Gastrocnemius medialis (tissue), 4 donors: Measurements from ENCODE around the gene AGER. TPM values are rescaled to one million over a fixed set of nuclear protein-coding genes. Genes with fewer than 3 reads are reported as not detected.
"Not testable (repeated sequence)": the region's sequence is repeated elsewhere in the genome, so short reads cannot be mapped to it uniquely, and the experiment has no call there.

Experiments
- ATAC-seq, 2 donors: fragments of 150-250 bp; one replicate each; pipeline ENCODE4 v1.9.1; 2016
- DNase-seq, 2 donors: peaks; one replicate each; pipeline ENCODE4 v3.0.0-alpha.2; 2019
- H3K27ac ChIP-seq, 4 donors: fragments of 200-600 bp; sonication (generic); 1 replicate in 1 of 4; 2 replicates in 3 of 4; pipeline ENCODE4 v1.5.1; 2016 to 2018; ENCODE audit warnings: mild to moderate bottlenecking in 2 of 4, moderate library complexity in 1 of 4
- H3K27me3 ChIP-seq, 3 donors: fragments of 200-600 bp; sonication (generic) in 2 of 3; 1 replicate in 1 of 3; 2 replicates in 2 of 3; pipeline versions ENCODE4 v1.5.1 to v1.6.0; 2016 to 2019; ENCODE audit warnings: mild to moderate bottlenecking in 1 of 3, moderate library complexity in 1 of 3
- H3K36me3 ChIP-seq, 2 donors: fragments of 200-600 bp; sonication (generic) in 1 of 2; one replicate each; pipeline ENCODE4 v1.5.1; 2017 to 2018
- H3K4me1 ChIP-seq, 2 donors: fragments of 200-600 bp; sonication (generic) in 1 of 2; one replicate each; pipeline ENCODE4 v1.5.1; 2016 to 2017; ENCODE audit warnings: mild to moderate bottlenecking in 2 of 2
- H3K4me3 ChIP-seq, 4 donors: fragments of 200-600 bp; sonication (generic) in 3 of 4; 1 replicate in 1 of 4; 2 replicates in 3 of 4; pipeline ENCODE4 v1.5.1; 2016 to 2019; ENCODE audit warnings: mild to moderate bottlenecking in 2 of 4
- H3K9me3 ChIP-seq, 3 donors: fragments of 200-600 bp; sonication (generic) in 2 of 3; 1 replicate in 1 of 3; 2 replicates in 2 of 3; pipeline ENCODE4 v1.5.1; 2016 to 2019
- POLR2A ChIP-seq, 2 donors: fragments of 450-650 bp; IDR thresholded peaks; one replicate each; pipeline ENCODE4 v1.6.1; 2017; ENCODE audit warnings: antibody characterized with exemption in 2 of 2, mild to moderate bottlenecking in 2 of 2, moderate library complexity in 2 of 2
- in situ Hi-C, 4 donors: fragments of 200-750 bp; cut with MboI; loops; one replicate each; pipeline versions ENCODE4 v1.15.0 to v1.8.0; 2017; ENCODE audit warnings: low sequenced_read_pairs in 4 of 4
- intact Hi-C: fragments of 100-400 bp; cut with DNase I; formaldehyde crosslinking; loops from one replicate; pipeline ENCODE4 v1.15.1; 2023; ENCODE audit warnings: low total_unique reads
- total RNA-seq, 4 donors: library from RNA; depleted of rRNA; stranded (reverse); fragments of >200 nt; gene quantifications; one replicate each; pipeline versions ENCODE4 v1.1.0 to v1.2.3, GENCODE V29; 2016
- TF ChIP-seq, protein P1 (sequence below), 5 experiments: fragments of 450-650 bp in 3 of 5; fragments of 200-600 bp in 2 of 5; sonication (generic) in 2 of 5; IDR thresholded peaks in 4 of 5; conservative IDR thresholded peaks in 1 of 5; 1 replicate in 4 of 5; 2 replicates in 1 of 5; pipeline ENCODE4 v1.5.1; 2016 to 2019; ENCODE audit warnings: antibody characterized with exemption in 5 of 5, mild to moderate bottlenecking in 3 of 5, moderate library complexity in 3 of 5

The AGER gene
- total RNA-seq, 4 donors from 2014 or later: 1.9 TPM; not detected in 3

DNA sequence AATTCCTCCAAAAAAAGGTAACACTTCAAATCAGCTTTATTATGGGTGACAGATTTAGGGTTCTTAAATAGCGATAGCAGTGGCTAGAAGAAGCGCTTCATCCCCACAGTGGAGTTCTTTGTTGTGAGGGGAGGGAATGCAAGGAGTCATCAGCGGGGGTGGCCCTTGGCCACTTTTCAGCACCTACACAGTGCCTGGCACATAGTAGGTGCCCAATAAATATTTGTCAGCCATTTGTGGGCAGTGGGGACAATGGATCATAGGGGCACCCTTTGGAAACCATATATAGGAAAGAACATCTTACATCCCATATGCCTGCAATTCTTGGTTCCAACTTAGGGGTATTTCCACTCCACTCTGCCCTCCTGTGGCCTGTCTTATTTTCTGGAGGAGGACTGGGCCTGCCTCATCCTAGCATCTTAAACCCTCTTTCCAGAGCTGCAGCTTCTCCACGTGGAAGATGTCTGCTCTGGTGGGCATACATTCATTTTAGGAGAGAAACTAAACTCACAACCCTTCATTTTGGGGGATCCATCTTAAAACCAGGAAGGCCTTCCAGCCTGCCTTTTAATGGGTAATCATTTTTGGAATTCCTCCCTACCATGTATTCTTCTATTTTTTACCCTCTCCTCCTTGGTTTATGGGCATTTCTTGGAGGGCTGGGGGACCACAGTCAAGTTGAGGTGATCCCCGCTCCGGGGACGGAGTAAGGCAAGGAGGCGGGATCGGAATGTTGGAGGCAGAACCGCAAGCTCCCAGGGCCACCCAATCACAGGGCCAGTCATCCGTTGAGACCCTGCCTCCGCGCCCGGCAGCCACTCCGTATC is 11.0 kb upstream of the AGER start:
- H3K27me3 ChIP-seq: no peaks in the 10 kb centered on the region
- DNase-seq (peak in 1 of 2 donors; percentile 57), ATAC-seq (peak; percentile 36 to 81)
- no peaks in the 10 kb centered on the region for H3K36me3 ChIP-seq
- no peaks in the 10 kb centered on the region for H3K9me3 ChIP-seq
- in situ Hi-C loops (loop anchor here in 3 of 4 donors (5.0 to 25.0 kb wide), 8 partner anchors 68 to 1583 kb away; partner anchors contain the start of genes BRD2 (in 3 of the 3), HLA-DMA (in 3 of the 3), APOM (in 2 of the 3) and ATF6B (in 2 of the 3)), intact Hi-C loops (loop anchor here (1.0 to 10.0 kb wide), 9 partner anchors 18 to 1480 kb away; partner anchors contain the start of genes ATF6B, ATP6V1G2, BRD2 and HSD17B8)
- H3K4me1 ChIP-seq: peaks cover 30 to 32% of the 10 kb centered on the region in 2 donors
- peak overlapping the region; percentile 51 to 86 (median 61) for H3K4me3 ChIP-seq
- TF ChIP-seq, protein P1, sequence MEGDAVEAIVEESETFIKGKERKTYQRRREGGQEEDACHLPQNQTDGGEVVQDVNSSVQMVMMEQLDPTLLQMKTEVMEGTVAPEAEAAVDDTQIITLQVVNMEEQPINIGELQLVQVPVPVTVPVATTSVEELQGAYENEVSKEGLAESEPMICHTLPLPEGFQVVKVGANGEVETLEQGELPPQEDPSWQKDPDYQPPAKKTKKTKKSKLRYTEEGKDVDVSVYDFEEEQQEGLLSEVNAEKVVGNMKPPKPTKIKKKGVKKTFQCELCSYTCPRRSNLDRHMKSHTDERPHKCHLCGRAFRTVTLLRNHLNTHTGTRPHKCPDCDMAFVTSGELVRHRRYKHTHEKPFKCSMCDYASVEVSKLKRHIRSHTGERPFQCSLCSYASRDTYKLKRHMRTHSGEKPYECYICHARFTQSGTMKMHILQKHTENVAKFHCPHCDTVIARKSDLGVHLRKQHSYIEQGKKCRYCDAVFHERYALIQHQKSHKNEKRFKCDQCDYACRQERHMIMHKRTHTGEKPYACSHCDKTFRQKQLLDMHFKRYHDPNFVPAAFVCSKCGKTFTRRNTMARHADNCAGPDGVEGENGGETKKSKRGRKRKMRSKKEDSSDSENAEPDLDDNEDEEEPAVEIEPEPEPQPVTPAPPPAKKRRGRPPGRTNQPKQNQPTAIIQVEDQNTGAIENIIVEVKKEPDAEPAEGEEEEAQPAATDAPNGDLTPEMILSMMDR (IDR thresholded peaks at IDR 0.05 in 4 of 5, conservative IDR thresholded peaks at IDR 0.05 in 1 of 5): peak in 3 of 5 experiments; percentile 34 to 60 (median 42)
- peak; percentile 60 to 75 for TF ChIP-seq POLR2A (IDR thresholded peaks at IDR 0.05)
- H3K27ac ChIP-seq: peak overlapping the region; percentile 91 to 98 (median 95)

DNA sequence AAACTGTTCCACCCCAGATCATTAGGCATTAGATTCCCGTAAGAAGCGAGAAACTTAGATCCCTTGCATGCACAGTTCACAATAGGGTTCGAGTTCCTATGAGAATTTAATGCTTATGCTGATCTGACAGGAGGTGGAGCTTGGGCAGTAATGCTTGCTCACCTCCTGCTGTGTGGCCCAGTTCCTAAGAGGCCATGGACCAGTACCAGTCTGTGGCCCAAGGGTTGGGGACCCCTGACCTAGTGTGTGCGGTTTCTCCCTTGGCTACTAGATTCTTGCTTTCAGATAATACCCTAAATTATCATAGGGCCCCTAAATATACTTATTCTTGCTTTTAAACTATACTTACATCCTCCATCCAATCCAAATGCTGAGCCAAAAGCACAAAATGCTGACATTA is 10.3 kb upstream of the AGER start:
- intact Hi-C loops (loop anchor here (2.0 to 10.0 kb wide), 3 partner anchors 40 to 1480 kb away; partner anchors contain the start of genes MDC1, NELFE, PPT2 and SKIC2), in situ Hi-C loops (loop anchor here in 3 of 4 donors (5.0 to 25.0 kb wide), 8 partner anchors 67 to 1582 kb away; partner anchors contain the start of genes BRD2 (in 3 of the 3), HLA-DMA (in 3 of the 3), APOM (in 2 of the 3) and ATF6B (in 2 of the 3))
- H3K4me1 ChIP-seq: peaks cover 30 to 33% of the 10 kb centered on the region in 2 donors

DNA sequence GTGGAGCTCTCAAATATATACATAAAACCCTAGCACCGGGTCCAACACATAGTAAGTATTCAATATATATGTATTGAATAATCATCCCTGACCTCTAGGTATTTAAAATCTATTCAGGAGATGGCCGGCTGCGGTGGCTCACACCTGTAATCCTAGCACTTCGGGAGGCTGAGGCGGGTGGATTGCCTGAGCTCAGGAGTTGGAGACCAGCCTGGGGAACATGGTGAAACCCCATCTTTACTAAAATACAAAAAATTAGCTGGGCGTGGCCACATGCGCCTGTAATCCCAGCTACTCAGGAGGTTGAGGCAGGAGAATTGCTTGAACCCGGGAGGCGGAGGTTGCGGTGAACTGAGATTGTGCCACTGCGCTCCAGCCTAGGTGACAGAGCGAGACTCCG is 9.0 kb upstream of the AGER start:
- ATAC-seq, DNase-seq, H3K9me3 ChIP-seq, H3K27me3 ChIP-seq, H3K36me3 ChIP-seq: not testable (repeated sequence)
- in situ Hi-C loops (loop anchor here in 3 of 4 donors (5.0 to 25.0 kb wide), 8 partner anchors 66 to 1581 kb away; partner anchors contain the start of genes BRD2 (in 3 of the 3), HLA-DMA (in 3 of the 3), APOM (in 2 of the 3) and ATF6B (in 2 of the 3)), intact Hi-C loops (loop anchor here (10.0 kb wide), 1 partner anchor 1478 kb away; the partner anchor contains the start of gene MDC1)
- Histone ChIP-seq H3K4me1 (peaks cover 41 to 45% of the 10 kb centered on the region in 2 donors), H3K4me3 (peak overlapping the region in 2 of 4 donors; percentile 28 to 29), H3K27ac (peak overlapping the region; percentile 96 to 99 (median 98))

More for the DNA sequence above, 10.3 kb upstream of the AGER start:
- no peaks in the 10 kb centered on the region for H3K9me3 ChIP-seq
- ATAC-seq (no peak), DNase-seq (no peak)
- TF ChIP-seq, protein P1 (IDR thresholded peaks at IDR 0.05 in 4 of 5, conservative IDR thresholded peaks at IDR 0.05 in 1 of 5): no peak
- H3K36me3 ChIP-seq: no peaks in the 10 kb centered on the region
- peak overlapping the region; percentile 91 to 98 (median 95) for H3K27ac ChIP-seq
- H3K4me3 ChIP-seq: no peak overlapping the region
- no peaks in the 10 kb centered on the region for H3K27me3 ChIP-seq

DNA sequence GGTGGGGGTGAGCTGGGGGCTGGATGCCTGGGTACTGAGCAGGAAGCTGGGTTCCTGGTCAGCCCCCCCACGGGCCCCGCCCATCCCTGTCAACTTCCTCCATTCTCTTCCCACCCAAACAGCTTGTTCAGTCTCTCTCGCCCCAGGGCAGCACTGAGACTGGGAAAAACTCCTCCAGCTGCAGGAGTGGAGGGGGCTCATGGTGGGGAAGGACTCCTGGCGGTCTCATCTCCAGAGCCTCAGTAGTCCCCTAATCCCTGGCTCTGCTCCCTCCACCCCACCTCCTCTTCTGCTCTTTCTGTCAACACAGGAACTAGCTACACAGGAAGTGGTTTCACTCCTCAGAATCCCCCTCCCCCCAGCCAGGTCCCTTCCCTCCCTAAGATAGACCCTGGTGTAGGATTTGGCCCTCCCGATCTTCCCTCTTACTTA is 8.6 kb upstream of the AGER start, which contains the start of gene GPSM3:
GPSM3 (minus strand) TSS at position 36 of the 432 bp plus-strand sequence. CDS start 130 bp downstream, outside the sequence.
- Histone ChIP-seq H3K4me3 (peak within 1 kb of the TSS in 3 of 4 donors; percentile 7 to 29 (median 28)), H3K36me3 (no peaks in the 10 kb centered on the region), H3K4me1 (peaks cover 41 to 45% of the 10 kb centered on the region in 2 donors), H3K9me3 (no peaks in the 10 kb centered on the region), H3K27me3 (no peaks in the 10 kb centered on the region), H3K27ac (peak within 1 kb of the TSS; percentile 96 to 99 (median 98))
- DNase-seq: no peak
- peak in 1 of 2 donors; percentile 19 for TF ChIP-seq POLR2A (IDR thresholded peaks at IDR 0.05)
- TF ChIP-seq, protein P1 (IDR thresholded peaks at IDR 0.05 in 4 of 5, conservative IDR thresholded peaks at IDR 0.05 in 1 of 5): no peak
- ATAC-seq: no peak
- intact Hi-C loops (loop anchor here (10.0 kb wide), 1 partner anchor 1478 kb away; the partner anchor contains the start of gene MDC1), in situ Hi-C loops (loop anchor here in 3 of 4 donors (5.0 to 25.0 kb wide), 8 partner anchors 65 to 1580 kb away; partner anchors contain the start of genes BRD2 (in 3 of the 3), HLA-DMA (in 3 of the 3), APOM (in 2 of the 3) and ATF6B (in 2 of the 3))
